Stimulated activated CD8-positive, alpha-beta memory T cell treated with anti-CD3 and anti-CD28 coated beads, Interleukin-4, amount 100 ng/mL, for 48 hours (primary cell): Measurements from ENCODE around the gene AAK1.
"Not testable (repeated sequence)": the region's sequence is repeated elsewhere in the genome, so short reads cannot be mapped to it uniquely, and the experiment has no call there.

Experiments used
- DNase-seq: peaks from one replicate; pipeline ENCODE4 v3.0.0-alpha.2; 2020

Gene AAK1

GRCh38 chr2:69624611-69625010, 18.9 kb downstream of the AAK1 start:
- no peak for DNase-seq

DNA sequence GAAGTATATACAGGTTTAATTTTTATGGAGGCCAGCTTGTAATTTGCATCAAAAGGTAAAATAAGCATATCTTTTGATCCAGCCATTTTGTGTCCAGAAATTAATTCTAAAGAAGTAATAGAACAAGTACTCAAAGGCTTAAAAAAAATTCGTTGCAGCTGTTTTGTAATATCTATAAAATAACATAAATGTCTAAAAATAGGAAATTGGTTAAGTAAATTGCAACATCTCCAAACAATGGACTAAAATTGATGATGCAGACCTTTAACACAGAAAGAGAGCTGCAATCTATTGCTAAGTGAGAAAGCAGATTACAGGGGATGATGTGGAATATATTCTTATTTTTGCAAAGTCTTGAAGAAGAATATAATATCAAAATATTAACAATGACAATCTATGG, 19.4 kb downstream of the AAK1 start:
- no peak for DNase-seq

GRCh38 chr2:69623236-69623635, 20.3 kb downstream of the AAK1 start:
- DNase-seq: no peak

- DNase-seq: not testable (repeated sequence)
Observed at GRCh38 chr2:69622805-69623204, 20.7 kb downstream of the AAK1 start.

- DNase-seq: not testable (repeated sequence)
Observed at GRCh38 chr2:69622017-69622540, 21.5 kb downstream of the AAK1 start.

DNA sequence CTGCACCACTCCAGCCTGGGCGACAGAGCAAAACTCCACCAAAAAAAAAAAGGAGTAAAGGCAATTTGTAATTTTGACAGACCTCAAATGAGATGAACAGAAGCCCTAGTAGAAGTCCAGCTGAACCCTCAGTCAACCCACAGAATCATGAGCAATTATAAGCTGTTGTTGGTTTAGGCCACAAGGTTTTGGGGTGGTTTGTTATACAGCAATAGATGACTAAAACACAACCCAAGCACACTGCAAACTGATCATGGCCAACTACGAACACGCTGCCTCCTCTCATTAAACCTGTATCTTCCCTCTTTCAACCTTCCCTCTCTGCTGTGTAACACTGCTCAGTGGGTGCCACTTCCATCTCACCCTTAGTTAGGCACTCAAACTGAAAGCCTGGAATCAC, 22.1 kb downstream of the AAK1 start:
- DNase-seq: no peak

DNA sequence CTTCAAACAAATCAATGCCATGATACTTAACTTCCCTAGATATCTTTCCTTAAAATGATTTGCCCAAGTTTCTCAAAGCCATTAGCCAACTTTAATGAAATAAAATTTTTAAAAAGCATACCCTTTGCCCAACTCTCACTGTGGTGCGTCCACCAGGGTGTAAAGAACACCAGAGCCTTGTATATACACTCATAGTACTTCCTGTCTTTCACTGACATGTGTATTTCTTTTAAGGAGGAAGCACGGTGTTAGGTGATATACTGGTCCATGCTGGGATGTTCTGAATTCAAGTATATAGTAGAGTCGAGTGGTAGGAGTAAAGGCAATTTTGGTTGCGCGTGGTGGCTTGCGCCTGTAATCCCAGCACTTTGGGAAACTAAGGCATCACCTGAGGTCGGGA, 22.7 kb downstream of the AAK1 start:
- DNase-seq: no peak

DNA sequence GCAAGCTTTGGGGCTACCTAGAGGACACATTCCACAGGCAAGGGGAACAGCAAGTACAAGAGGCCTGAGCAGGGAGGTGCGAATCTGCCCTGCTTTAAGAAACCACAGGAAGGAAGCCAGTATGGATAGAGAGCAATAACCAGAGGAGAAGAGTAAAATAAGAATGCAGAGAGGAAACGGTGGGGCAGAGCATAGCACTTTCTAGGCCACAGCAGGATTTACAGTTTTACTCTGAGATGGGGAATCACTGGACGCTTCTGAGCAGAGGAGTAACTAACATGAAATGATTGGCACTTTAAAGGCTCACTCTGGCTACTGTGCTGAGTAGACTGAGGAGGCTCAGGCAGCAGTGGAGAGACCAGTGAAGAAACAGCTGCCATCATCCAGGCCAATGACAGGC, 23.8 kb downstream of the AAK1 start:
- DNase-seq: no peak

- no peak for DNase-seq
Observed at GRCh38 chr2:69618362-69618761, 25.2 kb downstream of the AAK1 start.

- DNase-seq: no peak
Observed at GRCh38 chr2:69617744-69618143, 25.8 kb downstream of the AAK1 start.

DNA sequence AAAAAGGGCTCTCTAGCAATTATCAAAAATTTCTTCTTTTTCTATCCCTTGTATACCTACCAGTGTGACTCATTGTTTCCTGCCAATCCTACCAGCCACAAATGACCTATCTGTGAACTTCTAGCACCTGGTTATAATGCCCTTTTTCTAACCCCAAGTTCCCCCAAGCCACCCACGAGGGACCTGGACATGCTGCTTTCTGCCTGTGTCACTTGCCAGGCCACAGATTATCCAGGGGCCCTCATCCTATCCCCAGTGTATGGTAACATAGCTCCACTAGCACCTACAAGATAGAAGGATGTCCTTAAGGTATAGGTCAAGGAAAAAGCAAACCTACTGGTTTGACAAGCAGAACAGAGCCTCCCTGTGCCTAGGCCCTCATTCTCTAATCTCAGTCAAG, 26.8 kb downstream of the AAK1 start:
- DNase-seq: peak; percentile 55

GRCh38 chr2:69615969-69616368, 27.6 kb downstream of the AAK1 start:
- DNase-seq: no peak

GRCh38 chr2:69615078-69615625, 28.4 kb downstream of the AAK1 start:
- no peak for DNase-seq

DNA sequence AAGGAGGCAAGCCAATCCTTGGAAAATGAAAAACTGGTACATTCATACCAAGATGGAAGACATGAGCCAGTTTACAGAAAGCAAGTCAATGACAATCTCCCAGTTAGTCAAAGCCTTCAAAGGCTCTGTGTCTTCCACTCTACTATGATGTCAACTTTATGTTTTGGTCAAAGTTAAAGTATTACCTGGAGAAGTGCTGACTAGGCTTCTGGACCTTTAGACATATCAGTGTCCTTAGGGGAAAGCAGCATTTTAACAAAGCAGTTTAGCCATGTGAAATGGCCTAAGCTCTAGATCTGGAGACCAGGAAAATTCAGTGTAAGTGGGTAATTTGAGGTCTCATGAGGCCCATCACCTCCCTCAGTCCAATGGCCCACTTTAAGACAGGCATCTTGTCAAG, 30.8 kb downstream of the AAK1 start:
- DNase-seq: no peak

DNA sequence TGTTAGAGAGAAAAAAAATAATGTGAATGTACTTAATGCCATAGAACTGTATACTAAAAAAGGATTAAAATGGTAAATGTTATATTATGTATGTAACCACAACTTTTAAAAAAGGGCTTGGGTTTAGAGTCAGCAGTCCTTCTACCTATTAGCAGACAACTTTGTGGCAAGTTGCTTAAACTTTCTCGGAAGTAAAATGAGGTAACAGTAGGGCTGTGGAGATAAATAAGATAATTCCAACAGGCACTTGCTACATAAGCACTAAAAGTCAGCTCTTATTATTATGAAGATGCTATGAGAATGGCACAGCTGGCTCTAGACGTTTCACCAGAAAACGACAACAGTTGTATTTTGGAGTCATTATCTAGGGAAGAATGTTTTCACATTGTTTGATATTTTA, 31.3 kb downstream of the AAK1 start:
- DNase-seq: no peak

DNA sequence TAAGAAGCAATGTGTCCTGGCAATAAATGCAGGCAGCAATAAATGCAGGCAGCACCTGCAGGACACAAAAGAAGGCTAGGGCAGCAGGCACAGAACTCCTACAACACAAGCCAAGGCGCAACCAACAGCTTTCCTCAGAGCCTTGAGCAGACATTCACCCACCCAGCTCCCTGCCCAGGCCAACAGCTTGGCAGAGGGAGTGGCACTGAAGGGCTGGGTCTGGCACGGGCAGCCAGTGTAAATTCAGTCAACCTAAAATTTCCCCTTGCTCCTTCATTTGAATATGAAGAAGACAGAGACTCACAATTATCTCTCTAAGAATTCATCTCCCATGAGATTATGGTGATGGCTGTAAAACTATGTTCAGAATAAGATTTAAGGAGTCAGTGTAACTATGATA, 35.4 kb downstream of the AAK1 start:
- DNase-seq: no peak

DNA sequence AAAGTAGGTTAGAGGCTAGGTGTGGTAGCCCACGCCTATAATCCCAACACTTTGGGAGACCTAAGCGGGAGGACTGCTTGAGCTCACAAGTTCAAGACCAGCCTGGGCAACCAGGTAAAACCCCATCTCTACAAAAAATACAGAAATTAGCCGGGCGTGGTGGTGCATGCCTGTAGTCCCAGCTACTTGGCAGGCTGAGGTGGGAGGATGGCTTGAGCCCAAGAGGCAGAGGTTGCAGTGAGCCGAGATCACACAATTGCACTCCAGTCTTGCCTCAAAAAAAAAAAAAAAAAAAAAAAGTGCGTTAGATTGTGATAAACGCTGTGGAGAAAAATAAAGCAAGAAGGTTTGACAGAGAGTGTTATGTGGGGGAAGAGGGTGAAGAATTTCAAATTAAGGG, 36.8 kb downstream of the AAK1 start:
- not testable (repeated sequence) for DNase-seq

DNA sequence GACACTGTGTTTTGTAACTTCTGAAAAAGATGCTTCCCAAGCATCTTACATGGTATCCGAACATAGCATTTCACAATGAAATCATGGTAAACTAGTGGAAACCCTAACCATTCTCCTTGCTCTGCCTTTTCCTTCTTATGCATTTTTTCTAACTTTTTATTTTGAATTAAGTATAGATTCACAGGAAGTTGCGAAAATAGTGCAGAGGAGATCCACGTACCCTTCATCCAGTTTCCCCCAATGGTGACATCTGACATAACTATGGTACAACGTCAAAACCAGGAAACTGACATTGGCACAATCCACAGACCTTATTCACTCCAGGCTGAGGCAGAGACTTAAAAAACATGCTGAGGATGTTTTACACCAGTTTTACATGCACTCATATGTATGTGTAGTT, 38.3 kb downstream of the AAK1 start:
- no peak for DNase-seq

GRCh38 chr2:69604836-69605235, 38.7 kb downstream of the AAK1 start:
- no peak for DNase-seq

DNA sequence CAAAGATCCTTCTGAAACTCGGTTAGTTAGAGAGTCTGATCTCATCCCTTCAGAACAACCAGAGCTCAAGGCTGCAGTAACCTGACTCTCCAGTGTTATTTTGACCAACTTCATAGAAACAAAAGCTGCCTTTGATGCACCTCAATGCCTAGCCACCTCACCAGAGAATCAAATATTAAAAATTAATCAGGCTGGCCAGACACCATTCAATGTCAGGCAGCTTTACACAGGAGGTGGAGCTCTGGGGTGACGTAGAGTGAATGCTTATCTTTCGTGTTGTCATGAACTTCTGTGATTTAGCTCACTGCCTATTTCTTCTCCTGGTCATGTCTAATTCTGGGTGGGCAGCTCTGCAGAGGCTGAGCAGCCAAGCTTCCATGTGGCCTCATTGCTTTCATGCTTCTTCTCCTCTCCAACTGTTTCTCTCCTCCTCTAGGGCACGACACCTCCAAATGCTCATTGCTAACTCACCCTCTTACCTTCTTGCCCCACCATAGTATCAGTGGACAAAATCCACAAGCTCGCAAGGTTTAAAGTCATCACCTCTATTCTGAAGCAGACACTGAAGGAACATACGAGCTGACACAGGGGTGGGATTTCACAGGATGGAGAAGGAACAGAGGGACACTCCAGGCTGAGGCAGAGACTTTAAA, 39.4 kb downstream of the AAK1 start:
- DNase-seq: no peak

- DNase-seq: peak; percentile 10
Observed at GRCh38 chr2:69603146-69603743, 40.3 kb downstream of the AAK1 start.

DNA sequence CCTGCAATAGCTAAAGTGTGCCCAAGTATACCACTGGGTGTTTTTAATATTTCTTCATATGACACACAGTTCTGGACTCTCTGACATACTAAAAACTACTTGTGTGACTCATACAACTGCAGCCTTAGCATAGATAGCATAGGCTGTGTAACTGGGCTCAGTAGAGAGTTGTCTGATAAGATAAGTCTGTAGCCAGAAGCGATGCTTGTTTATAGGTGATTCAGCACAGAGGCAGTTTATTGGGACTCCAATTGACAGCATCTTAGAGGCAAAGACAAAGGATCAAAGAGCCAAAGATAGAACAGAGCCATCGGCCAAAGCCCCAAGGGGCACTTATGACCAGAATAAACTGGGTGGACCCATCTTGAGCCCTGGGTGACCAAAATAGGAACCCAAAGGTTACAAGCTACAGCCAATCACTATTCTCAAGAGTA, 42.3 kb downstream of the AAK1 start:
- DNase-seq: peak; percentile 20

- peak; percentile 19 for DNase-seq
Observed at GRCh38 chr2:69600425-69600824, 43.1 kb downstream of the AAK1 start.

GRCh38 chr2:69597843-69598610, 45.5 kb downstream of the AAK1 start:
- DNase-seq: no peak
